ENCODE data around the gene HDAC11. TPM values are rescaled to one million over a fixed set of nuclear protein-coding genes. Genes with fewer than 3 reads are reported as not detected.

Gene HDAC11
- total and polyA plus RNA-seq, 4 donors: 2.5 to 9.0 (median 3.2) TPM

- H3K27me3 ChIP-seq (ENCODE audit: control insufficient read depth in 4 of 4, insufficient read depth in 4 of 4, low read length in 3 of 4): no peaks in the 10 kb centered on the region
- TF ChIP-seq GABPA (IDR thresholded peaks at IDR 0.05 in 1 of 2, conservative IDR thresholded peaks at IDR 0.05 in 1 of 2) (no peak), NR2F2 (IDR thresholded peaks at IDR 0.05) (no peak), FOXA1 (IDR thresholded peaks at IDR 0.05) (no peak), ATF3 (IDR thresholded peaks at IDR 0.05) (no peak), YY1 (IDR thresholded peaks at IDR 0.05) (no peak), FOXA2 (IDR thresholded peaks at IDR 0.05) (no peak), ZBTB33 (IDR thresholded peaks at IDR 0.05) (no peak), CTCF (IDR thresholded peaks at IDR 0.05; ENCODE audit: low read depth, low read length, missing input control) (no peak), RAD21 (IDR thresholded peaks at IDR 0.05) (no peak), EGR1 (IDR thresholded peaks at IDR 0.05; ENCODE audit: low read depth in 2 of 2) (no peak), TAF1 (conservative IDR thresholded peaks at IDR 0.05) (no peak), HNF4G (IDR thresholded peaks at IDR 0.05) (no peak)
- 98% methylated on average over 8 of the region's 8 CpGs for WGBS
- no peaks in the 10 kb centered on the region for H3K4me1 ChIP-seq (ENCODE audit: control insufficient read depth in 4 of 4, insufficient read depth in 4 of 4, low read length in 3 of 4)
- no peaks in the 10 kb centered on the region for H3K36me3 ChIP-seq (ENCODE audit: control insufficient read depth in 4 of 4, insufficient read depth in 3 of 4, low read depth in 1 of 4, low read length in 3 of 4)
- H3K9me3 ChIP-seq (ENCODE audit: control insufficient read depth in 4 of 4, low read length in 3 of 4): no peaks in the 10 kb centered on the region
- no peak overlapping the region for H3K27ac ChIP-seq (ENCODE audit: low read depth in 1 of 2, low read length in 2 of 2)
- no peak for DNase-seq (ENCODE audit: low spot score)
- H3K4me3 ChIP-seq (ENCODE audit: low read depth in 1 of 3, low read length in 3 of 3): no peak overlapping the region
- no peak overlapping the region for H3K9ac ChIP-seq (ENCODE audit: low read depth in 1 of 2, low read length in 2 of 2)
Measured at GRCh38 chr3:13502791-13503060, 22.6 kb downstream of the HDAC11 start.

GRCh38 chr3:13504161-13504831 lies 24.2 kb downstream of the HDAC11 start:
- WGBS: 96% methylated on average over 23 of the region's 23 CpGs
- DNase-seq (ENCODE audit: low spot score): no peak

More at GRCh38 chr3:13504161-13504831, 24.2 kb downstream of the HDAC11 start:
- H3K36me3 ChIP-seq (ENCODE audit: control insufficient read depth in 4 of 4, insufficient read depth in 3 of 4, low read depth in 1 of 4, low read length in 3 of 4): no peaks in the 10 kb centered on the region
- no peak overlapping the region for H3K27ac ChIP-seq (ENCODE audit: low read depth in 1 of 2, low read length in 2 of 2)
- no peaks in the 10 kb centered on the region for H3K9me3 ChIP-seq (ENCODE audit: control insufficient read depth in 4 of 4, low read length in 3 of 4)
- H3K9ac ChIP-seq (ENCODE audit: low read depth in 1 of 2, low read length in 2 of 2): no peak overlapping the region
- no peak overlapping the region for H3K4me3 ChIP-seq (ENCODE audit: low read depth in 1 of 3, low read length in 3 of 3)
- H3K27me3 ChIP-seq (ENCODE audit: control insufficient read depth in 4 of 4, insufficient read depth in 4 of 4, low read length in 3 of 4): no peaks in the 10 kb centered on the region
- TF ChIP-seq EGR1 (IDR thresholded peaks at IDR 0.05; ENCODE audit: low read depth in 2 of 2): no peak
- no peak for TF ChIP-seq FOXA1 (IDR thresholded peaks at IDR 0.05)
- TF ChIP-seq HNF4G (IDR thresholded peaks at IDR 0.05): no peak
- TF ChIP-seq HNF4A (conservative IDR thresholded peaks at IDR 0.05): no peak
- no peak for TF ChIP-seq NR2F2 (IDR thresholded peaks at IDR 0.05)
- TF ChIP-seq RXRA (IDR thresholded peaks at IDR 0.05): no peak
- TF ChIP-seq ATF3 (IDR thresholded peaks at IDR 0.05): no peak
- no peak for TF ChIP-seq YY1 (IDR thresholded peaks at IDR 0.05)
- no peak for TF ChIP-seq FOXA2 (IDR thresholded peaks at IDR 0.05)
- TF ChIP-seq GABPA (IDR thresholded peaks at IDR 0.05 in 1 of 2, conservative IDR thresholded peaks at IDR 0.05 in 1 of 2): no peak
- no peak for TF ChIP-seq RAD21 (IDR thresholded peaks at IDR 0.05)
- no peak for TF ChIP-seq CTCF (IDR thresholded peaks at IDR 0.05; ENCODE audit: low read depth, low read length, missing input control)
- TF ChIP-seq TAF1 (conservative IDR thresholded peaks at IDR 0.05): no peak
- TF ChIP-seq MAX (IDR thresholded peaks at IDR 0.05): no peak
- TF ChIP-seq SP1 (IDR thresholded peaks at IDR 0.05): no peak
- H3K4me1 ChIP-seq (ENCODE audit: control insufficient read depth in 4 of 4, insufficient read depth in 4 of 4, low read length in 3 of 4): no peaks in the 10 kb centered on the region
